Right lung (tissue), 5 donors: ENCODE results near the gene PLD2. TPM values are rescaled to one million over a fixed set of nuclear protein-coding genes. Genes with fewer than 3 reads are reported as not detected.
A peak's percentile ranks its signal among the peaks of the same experiment; 100 is the strongest.
"Not testable (repeated sequence)": the region's sequence is repeated elsewhere in the genome, so short reads cannot be mapped to it uniquely, and the experiment has no call there.

Experiments used
- DNase-seq, 2 donors: peaks; one replicate each; pipeline ENCODE4 v3.0.0-alpha.2; 2013
- polyA plus RNA-seq, 5 donors: library from polyadenylated mRNA; unstranded; fragments of 120-200 nt; gene quantifications; one replicate each; pipeline versions ENCODE4 v1.2.1 to v1.2.3, GENCODE V29; 2013; ENCODE audit warnings: inconsistent platforms in 1 of 5, low replicate concordance in 1 of 5; ENCODE audit not compliant: insufficient read length in 5 of 5, insufficient read depth in 1 of 5

PLD2 gene
- polyA plus RNA-seq, 5 donors: 47.9 to 65.0 (median 60.6) TPM

GRCh38 chr17:4832829-4833177 lies 25.9 kb downstream of the PLD2 start:
- DNase-seq: not testable (repeated sequence)

- peak; percentile 97 to 98 for DNase-seq
Measured at GRCh38 chr17:4833178-4833940, 26.4 kb downstream of the PLD2 start, which contains the start of gene MINK1. TSS of gene MINK1 (plus strand) at chr17:4833340. CDS start at chr17:4833584, 244 bp downstream.

- DNase-seq: peak; percentile 55 to 69
Measured at GRCh38 chr17:4833941-4834680, 27.2 kb downstream of the PLD2 start.

GRCh38 chr17:4834681-4835020 lies 27.7 kb downstream of the PLD2 start:
- DNase-seq: no peak

GRCh38 chr17:4836221-4836620 lies 29.3 kb downstream of the PLD2 start:
- DNase-seq: no peak

GRCh38 chr17:4837471-4838308 lies 30.7 kb downstream of the PLD2 start:
- peak in 1 of 2 donors; percentile 43 for DNase-seq

- no peak for DNase-seq
Measured at GRCh38 chr17:4838309-4838785, 31.4 kb downstream of the PLD2 start.

GRCh38 chr17:4839221-4839620 lies 32.3 kb downstream of the PLD2 start:
- no peak for DNase-seq

GRCh38 chr17:4839965-4840892 lies 33.3 kb downstream of the PLD2 start:
- no peak for DNase-seq

- no peak for DNase-seq
Measured at GRCh38 chr17:4840893-4841242, 33.9 kb downstream of the PLD2 start.

- DNase-seq: no peak
Measured at GRCh38 chr17:4842376-4842775, 35.4 kb downstream of the PLD2 start.

- DNase-seq: no peak
Measured at GRCh38 chr17:4843321-4844000, 36.5 kb downstream of the PLD2 start.

- no peak for DNase-seq
Measured at GRCh38 chr17:4845118-4845517, 38.2 kb downstream of the PLD2 start.

GRCh38 chr17:4846635-4847390 lies 39.9 kb downstream of the PLD2 start:
- DNase-seq: no peak

- DNase-seq: no peak
Measured at GRCh38 chr17:4849011-4849536, 42.1 kb downstream of the PLD2 start.

- DNase-seq: no peak
Measured at GRCh38 chr17:4850246-4850645, 43.3 kb downstream of the PLD2 start.

- DNase-seq: no peak
Measured at GRCh38 chr17:4851084-4851483, 44.1 kb downstream of the PLD2 start.

- DNase-seq: no peak
Measured at GRCh38 chr17:4852567-4853207, 45.7 kb downstream of the PLD2 start.

- DNase-seq: no peak
Measured at GRCh38 chr17:4853208-4853671, 46.3 kb downstream of the PLD2 start.
